Inflammatory macrophage (primary cell): ENCODE results near the gene CTRB2.
A peak's percentile ranks its signal among the peaks of the same experiment; 100 is the strongest.
"Not testable (repeated sequence)": the region's sequence is repeated elsewhere in the genome, so short reads cannot be mapped to it uniquely, and the experiment has no call there.

Experiments
- DNase-seq, 2 donors: peaks; one replicate each; pipeline ENCODE4 v3.0.0-alpha.2; 2020 to 2022

CTRB2 gene

GRCh38 chr16:75204905-75205304, 2.1 kb downstream of the CTRB2 start:
- DNase-seq, result not testable (repeated sequence)

GRCh38 chr16:75204410-75204758, 2.6 kb downstream of the CTRB2 start:
- no peak for DNase-seq

GRCh38 chr16:75203667-75204409, 3.1 kb downstream of the CTRB2 start:
- DNase-seq, result no peak

- no peak for DNase-seq
These were observed 3.9 kb downstream of the CTRB2 start for GRCh38 chr16:75203096-75203495.

- no peak for DNase-seq
These were observed 4.8 kb downstream of the CTRB2 start for GRCh38 chr16:75202069-75202590.

- DNase-seq, result no peak
These were observed 8.8 kb downstream of the CTRB2 start for GRCh38 chr16:75198135-75198600.

GRCh38 chr16:75197522-75198134, 9.3 kb downstream of the CTRB2 start:
- no peak for DNase-seq

GRCh38 chr16:75196836-75197235, 10.1 kb downstream of the CTRB2 start:
- DNase-seq, result no peak

GRCh38 chr16:75195811-75196790, 10.9 kb downstream of the CTRB2 start:
- DNase-seq, result no peak

- no peak for DNase-seq
These were observed 13.1 kb downstream of the CTRB2 start for GRCh38 chr16:75193730-75194444.

GRCh38 chr16:75193265-75193650, 13.7 kb downstream of the CTRB2 start:
- DNase-seq, result no peak

GRCh38 chr16:75192606-75193264, 14.2 kb downstream of the CTRB2 start:
- DNase-seq, result no peak

GRCh38 chr16:75189638-75190245, 17.2 kb downstream of the CTRB2 start:
- no peak for DNase-seq

GRCh38 chr16:75188832-75189477, 18.0 kb downstream of the CTRB2 start:
- DNase-seq, result no peak

- peak; percentile 4 to 27 for DNase-seq
These were observed 25.3 kb downstream of the CTRB2 start for GRCh38 chr16:75181630-75182029.

GRCh38 chr16:75179208-75179607, 27.8 kb downstream of the CTRB2 start:
- no peak for DNase-seq

- no peak for DNase-seq
These were observed 30.0 kb downstream of the CTRB2 start for GRCh38 chr16:75176926-75177325.

GRCh38 chr16:75175074-75175473, 31.9 kb downstream of the CTRB2 start:
- DNase-seq, result no peak

- no peak for DNase-seq
These were observed 34.4 kb downstream of the CTRB2 start for GRCh38 chr16:75172578-75172977.

GRCh38 chr16:75169899-75170405, 37.0 kb downstream of the CTRB2 start:
- no peak for DNase-seq
